NCI-H524 treated with DMSO at 0.1 percent for 48 hours (cell line): ENCODE results near the gene POLR2I.
"Not testable (repeated sequence)": the region's sequence is repeated elsewhere in the genome, so short reads cannot be mapped to it uniquely, and the experiment has no call there.

ENCODE experiments used
- DNase-seq: peaks from one replicate; lab custom pipeline; 2025; lab: John Stamatoyannopoulos, UW

The POLR2I gene

DNA sequence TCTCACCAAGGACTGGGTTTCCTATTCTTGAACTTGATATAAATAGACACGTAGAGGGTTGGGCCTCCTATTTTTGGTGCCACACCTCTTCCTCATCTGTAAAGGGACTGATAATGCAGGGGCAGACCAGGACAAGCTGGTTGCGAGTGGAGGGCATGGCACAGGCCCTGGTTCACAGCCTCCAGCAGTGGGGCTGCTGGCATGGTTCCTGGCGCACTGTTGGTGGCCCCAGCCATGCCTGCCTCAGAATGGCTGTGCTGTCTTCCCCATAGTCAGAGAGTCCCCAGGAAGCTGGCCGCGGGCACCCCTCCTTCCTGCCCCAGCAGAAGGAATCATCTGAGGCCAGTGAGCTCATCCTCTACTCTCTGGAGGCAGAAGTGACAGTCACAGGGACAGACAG, 14.2 kb downstream of the POLR2I start:
- DNase-seq: no peak

DNA sequence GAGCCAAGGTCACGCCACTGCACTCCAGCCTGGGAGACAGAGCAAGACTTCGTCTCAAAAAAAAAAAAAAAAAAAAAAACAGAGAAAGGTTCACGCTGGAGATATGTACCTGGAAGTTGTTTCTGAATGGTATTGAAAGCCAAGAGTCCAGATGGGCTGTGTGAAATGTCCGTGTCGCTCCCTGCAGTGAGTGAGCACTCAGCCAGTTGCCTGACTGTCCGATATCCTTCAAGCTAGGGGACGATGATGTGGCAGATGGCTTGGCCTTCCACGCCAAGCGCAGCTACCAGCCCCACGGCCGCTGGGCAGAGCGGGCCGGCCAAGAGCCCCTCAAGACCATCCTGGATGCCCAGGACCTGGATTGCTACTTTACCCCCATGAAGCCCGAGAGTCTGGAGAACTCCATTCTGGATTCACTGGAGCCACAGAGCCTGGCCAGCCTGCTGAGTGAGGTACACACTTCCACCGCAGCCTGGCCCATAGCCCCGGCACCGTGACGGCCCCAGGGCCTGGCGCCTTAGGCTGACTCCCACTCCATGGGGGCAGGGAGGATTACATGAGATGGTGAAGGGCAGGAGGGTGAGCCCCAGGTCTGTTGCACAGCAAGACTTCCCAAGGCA, 15.4 kb downstream of the POLR2I start:
- no peak for DNase-seq

DNA sequence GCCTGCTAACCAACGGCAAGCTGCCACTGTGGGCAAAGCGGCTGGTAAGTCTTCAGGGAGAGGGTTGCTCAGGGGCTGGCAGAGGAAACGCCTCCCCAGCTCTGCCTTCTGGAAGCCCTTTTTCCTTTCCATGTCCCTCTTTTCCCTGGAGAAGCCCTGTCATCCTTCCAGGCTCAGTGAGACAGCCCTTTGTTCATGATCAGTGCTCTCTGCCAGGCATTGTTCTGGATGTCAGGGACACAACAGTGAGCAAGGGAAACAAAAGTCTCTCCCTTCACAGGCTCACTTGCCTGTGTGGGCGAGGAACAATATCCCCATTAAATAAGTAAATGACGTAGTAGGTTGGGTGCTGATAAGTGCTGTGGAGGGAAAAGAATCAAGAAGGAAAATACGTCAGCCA, 17.6 kb downstream of the POLR2I start:
- DNase-seq: no peak

DNA sequence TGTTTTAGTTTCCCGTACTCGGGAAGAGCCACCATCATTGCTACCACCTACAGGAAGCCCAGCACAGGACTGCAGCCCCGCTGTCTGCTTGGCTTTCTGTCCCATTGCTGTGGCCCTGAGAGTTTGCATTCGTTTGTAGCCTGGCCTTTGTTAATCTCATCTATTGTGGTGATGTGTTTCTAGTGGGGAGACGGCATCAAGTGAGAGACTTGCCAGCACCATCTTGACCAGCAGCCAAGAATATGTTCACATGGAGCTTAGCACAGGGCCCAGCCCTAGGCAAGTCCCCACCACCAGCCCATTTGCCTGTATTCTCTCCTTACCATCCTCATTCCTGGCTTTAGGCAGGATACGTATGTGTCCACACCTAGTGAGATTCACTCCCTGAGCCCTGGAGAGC, 21.0 kb downstream of the POLR2I start:
- no peak for DNase-seq

DNA sequence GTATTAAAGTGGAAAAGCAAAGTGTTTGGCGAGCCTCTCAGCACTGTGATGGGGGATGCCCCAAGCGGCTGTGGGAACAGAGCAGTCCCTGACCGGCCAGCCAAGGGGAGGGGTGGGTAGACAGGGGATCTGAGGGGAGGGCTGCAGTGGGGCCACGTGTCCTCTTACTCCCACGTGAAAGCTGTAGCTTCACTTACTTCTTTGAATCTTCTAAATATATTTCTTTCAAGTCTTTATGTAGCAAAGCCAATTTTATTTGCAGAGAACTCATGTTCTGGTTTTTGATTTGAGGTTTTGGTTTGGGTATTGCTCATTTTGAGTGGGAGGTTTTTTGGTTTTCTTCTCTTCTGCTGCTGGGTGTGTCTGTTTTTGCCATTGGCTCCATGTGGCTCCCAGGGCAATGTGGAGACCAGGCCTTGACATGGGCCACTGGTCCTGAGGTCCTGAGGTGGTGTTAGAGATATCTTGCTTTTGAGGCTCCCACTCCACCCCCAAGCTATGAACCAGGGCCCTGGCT, 21.5 kb downstream of the POLR2I start:
- no peak for DNase-seq

DNA sequence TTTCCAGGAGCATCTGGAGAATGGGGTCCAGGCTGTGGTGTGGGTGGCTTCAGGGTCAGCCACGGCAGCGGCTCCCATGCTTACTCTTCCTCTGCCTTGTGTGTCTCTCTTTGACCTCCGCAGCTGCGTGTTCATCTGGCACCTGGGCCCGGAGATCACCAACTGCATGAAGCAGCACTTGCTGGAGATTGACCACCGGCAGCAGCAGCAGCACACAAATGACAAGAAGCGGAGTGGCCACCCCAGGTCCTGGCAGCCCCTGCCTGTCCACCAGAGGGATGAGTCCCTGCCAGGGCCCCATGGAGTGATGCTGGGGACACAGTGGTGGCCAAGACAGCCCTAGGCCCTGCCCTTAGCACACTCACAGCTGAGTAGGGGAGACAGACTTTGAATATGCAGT, 22.1 kb downstream of the POLR2I start:
- no peak for DNase-seq

DNA sequence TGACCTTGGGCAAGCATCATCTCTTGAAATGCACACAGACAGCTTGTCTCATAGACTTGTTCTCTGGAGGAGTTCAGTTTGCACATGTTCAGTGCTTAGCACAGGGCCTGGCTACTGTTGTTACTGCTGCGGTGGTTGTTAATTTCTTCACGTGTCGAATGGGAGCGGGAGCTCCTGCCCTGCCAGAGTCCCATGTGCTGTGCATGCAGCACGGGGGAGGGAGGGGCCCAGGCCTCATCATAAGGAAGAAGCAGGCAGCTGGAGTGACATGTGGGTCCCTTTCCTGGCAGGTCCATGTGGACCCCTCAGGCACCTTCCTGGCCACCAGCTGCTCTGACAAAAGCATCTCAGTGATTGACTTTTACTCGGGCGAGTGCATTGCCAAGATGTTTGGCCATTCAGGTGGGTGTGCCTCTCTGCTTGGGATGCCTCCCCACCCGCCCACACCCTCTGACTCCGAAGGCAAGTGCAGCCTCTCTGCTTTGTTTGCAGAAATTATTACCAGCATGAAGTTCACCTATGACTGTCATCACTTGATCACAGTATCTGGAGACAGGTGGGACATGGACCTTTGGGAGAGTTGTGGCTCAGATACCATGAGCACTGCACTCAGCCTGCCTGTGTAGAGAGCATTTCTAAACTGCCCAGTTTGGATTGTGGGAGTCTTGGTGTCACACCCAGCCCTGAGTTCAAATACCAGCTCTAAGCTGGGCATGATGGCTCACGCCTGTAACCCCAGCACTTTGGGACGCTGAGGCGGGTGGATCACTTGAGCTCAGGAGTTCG, 23.6 kb downstream of the POLR2I start:
- no peak for DNase-seq

DNA sequence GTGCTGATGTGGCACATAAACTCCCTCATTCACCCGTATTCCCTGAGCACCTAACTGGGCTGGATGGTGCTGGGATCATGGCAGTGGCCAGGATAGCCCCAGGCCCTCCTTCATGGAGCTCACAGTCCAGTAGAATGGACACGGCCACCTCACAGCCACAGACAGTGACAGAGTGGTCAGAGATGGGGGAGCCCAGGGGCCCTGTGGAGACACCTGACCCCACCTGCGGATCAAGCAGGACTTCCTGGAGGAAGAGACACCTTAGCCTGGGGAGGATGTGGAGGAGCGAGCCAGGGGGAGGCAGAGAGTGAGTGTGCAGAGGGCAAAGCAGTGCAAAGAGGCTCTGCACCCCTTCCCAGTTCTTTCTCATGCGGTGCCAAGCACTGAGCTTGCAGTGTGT, 24.8 kb downstream of the POLR2I start:
- no peak for DNase-seq

DNA sequence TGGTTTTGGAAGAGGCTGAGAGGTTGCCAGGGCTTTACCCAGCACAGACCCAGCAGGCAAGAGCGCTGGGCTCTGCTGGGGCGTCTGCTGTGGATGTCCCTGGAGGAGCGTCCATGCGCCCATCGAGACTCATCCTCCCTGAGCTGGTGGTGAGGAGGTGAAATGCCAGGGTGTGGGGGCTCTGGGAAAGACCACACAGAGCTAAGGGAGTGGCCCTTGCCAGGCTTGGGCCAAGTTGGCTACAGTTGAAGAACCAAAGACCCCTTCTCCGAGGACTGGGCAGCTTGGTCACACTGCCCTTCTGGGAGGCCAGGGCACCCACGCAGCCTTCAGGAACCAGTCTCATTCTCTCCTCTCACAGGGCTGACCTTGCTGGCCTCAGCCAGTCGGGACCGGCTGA, 28.3 kb downstream of the POLR2I start:
- no peak for DNase-seq

DNA sequence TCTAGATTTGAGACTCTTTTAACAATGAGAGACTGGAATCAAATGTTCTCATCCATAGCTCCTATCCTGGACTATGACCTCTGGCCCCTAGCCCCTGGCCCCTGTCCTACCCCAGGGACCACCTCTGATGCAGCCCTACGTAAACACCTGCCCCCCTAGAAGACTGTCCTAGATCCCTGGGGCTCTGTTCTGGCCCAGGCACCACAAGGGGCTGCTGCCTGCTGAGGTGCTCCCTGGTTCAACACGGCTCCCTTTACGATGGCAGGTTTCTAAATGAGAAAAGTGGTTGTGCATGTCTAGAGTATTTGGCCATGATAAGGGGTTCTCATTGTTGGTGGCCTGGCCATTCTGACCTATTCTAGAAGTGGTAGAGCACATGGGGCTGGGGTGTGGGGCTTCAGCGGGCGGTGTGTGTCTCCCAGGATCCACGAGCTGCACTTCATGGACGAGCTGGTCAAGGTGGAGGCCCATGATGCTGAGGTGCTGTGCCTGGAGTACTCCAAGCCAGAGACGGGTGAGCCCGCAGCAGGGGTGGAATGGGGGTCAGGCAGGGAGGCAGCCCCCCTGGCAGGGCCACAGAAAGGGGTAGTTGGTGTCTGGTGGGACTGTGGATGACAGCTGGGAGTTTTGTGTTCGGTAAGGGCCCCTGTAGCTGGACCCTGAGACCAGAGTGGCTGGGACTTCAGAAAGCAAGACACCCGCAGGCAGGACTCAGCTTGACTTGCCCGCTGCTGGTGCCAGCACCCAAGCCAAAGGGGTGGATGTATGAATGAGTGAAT, 30.3 kb downstream of the POLR2I start:
- no peak for DNase-seq

DNA sequence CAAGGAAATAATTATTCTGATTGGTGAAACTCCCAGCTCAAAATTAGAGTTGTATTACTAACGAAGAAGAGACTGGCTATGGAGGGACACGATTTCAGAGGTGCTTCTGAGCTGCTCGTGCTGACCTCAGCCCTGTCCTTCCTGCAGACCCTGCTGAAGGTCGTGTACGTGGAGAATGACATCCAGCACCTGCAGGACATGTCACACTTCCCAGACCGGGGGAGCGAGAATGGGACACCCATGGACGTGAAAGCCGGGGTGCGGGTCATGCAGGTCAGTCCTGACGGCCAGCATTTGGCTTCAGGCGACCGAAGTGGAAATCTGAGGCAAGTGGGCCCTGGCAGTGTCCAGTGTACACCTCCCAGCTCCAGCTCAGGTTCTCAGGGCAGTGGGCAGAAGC, 31.8 kb downstream of the POLR2I start:
- DNase-seq: no peak

DNA sequence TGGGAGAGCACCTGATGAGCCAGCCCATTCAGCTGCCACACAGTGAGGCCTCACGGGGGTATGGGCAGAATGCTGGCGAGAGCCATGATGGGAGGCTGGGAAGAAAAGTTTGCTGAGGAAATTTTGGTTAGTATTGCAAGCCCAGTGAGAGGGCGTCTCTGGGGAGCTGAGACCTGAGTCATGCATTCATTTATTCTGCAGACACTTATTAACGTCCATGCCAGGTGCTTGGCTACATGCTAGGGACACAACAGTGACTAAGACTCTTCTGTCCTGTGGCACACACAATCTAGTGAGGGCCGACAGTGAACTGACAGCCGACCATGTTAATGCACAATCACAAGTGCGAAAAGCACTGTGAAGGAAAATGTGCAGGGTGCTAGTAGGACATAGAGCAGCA, 32.8 kb downstream of the POLR2I start:
- DNase-seq: no peak

DNA sequence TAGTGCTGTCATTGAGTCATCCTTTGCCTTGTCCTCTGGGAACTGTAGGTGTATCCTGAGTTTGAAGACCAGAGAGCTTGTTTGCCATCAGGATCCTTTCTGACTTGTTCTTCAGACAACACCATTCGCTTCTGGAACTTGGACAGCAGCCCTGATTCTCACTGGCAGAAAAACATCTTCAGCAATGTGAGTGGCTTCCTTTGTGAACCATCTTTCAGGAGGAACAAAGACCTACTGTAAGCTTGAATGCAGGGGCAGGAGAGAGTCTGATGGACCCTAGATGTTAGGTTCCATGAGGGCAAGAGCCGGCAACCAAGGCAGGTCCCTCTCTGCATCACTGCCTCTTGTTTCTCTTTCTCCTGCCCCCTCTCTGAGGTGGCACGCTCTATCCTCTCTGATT, 33.3 kb downstream of the POLR2I start:
- no peak for DNase-seq

DNA sequence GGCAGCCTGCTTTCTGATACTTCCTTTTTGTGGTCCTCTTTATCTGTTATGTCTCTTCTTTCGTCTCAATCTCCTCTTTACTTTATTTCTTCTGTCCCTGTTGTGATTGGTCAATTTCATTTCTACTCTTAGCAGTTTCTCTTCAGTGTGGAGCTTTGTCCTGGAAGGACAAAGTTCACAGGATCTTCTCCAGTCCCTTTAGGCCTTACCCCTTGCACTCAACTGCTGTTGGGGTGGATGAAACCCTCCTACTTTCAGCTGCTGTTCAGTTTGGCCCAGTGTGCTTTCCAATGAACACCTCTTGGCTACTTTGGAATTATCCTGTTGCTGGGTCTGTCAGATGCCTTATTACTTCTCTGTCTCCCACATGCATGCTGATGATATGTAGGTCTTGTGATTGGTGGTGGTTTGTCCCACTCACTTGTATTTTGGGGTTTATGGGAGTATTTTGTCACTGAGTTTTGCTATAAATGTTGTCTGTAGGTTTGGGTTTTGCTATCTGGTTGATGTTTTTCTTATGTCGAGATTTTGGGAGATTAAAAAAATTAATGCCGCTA, 35.2 kb downstream of the POLR2I start:
- no peak for DNase-seq

DNA sequence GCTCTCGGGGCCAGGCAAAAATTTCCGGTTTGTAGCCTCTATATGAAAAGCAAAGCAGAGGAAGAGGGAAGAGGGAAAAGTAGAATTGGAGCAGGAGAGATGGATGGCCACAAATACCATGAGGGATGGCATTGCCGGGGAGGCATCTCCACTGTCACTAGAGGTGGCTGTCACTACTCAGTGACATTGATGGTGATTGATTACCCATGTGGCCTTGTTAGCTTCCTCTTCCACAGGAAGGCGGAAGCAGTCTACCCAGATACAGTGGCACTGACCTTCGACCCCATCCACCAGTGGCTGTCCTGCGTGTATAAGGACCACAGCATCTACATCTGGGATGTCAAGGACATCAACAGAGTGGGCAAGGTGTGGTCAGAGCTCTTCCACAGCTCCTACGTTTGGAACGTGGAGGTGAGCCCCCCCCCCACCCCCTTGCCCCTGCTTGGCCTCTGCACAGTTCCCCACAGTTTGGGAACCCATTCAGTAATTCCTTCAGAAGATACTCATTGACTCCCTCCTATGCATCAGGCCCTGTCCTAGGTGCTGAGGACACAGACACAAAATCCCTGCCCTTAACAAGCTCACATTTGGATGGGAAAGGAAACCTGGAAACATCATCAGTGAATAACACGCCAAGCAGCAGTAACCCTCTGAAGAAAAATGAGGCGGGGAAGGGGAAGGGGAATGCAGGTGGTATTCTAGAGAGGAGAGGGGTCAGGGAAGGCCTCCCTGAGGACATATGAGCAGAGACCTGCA, 41.4 kb downstream of the POLR2I start:
- DNase-seq: no peak

DNA sequence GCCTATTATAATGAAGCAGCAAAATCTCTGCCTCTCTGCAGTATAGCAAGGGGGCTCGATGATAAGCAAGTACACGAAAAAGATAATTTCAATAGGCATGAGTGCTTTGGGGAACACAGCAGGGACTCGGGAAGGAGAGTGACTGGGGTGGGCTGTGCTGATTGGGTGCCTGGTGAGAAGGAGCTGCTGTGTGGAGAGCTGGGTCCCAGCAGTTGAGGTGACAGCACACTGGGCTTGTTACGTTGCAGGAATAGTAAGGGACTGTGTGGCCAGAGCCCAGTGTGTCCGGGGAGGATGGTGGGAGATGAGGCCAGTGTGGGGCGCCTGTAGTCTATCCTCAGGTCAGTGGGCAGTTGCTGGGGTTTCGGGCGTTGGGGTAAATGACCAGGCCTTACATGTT, 42.6 kb downstream of the POLR2I start:
- DNase-seq: no peak

DNA sequence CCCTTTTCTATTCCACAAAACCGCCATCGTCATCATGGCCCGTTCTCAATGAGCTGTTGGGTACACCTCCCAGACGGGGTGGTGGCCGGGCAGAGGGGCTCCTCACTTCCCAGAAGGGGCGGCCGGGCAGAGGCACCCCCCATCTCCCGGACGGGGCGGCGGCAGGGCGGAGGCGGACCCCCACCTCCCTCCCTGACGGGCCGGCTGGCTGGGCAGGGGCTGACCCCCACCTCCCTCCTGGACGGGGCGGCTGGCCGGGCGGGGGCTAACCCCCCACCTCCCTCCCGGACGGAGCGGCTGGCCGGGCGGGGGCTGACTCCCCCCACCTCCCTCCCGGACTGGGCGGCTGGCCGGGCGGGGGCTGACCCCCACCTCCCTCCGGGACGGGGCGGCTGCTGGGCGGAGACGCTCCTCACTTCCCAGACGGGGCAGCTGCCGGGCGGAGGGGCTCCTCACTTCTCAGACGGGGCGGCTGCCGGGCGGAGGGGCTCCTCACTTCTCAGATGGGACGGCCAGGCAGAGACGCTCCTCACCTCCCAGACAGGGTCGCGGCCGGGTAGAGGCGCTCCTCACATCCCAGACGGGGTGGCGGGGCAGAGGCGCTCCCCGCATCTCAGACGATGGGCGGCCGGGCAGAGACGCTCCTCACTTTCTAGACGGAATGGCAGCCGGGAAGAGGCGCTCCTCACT, 45.7 kb downstream of the POLR2I start:
- DNase-seq: not testable (repeated sequence)

DNA sequence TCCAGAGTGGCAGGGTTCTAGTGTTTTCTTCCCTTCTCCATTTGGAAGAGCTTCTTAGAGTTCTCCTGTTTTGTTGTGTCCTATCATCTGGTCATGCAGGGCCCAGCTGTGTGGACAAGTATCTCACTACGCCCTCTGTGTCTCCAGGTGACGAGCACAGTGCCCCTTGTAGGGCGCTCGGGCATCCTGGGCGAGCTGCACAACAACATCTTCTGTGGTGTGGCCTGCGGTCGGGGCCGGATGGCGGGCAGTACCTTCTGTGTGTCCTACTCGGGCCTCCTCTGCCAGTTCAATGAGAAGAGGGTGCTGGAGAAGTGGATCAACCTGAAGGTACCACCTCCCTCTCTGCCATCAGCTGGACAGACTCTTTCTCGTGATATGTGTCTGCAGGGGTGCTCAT, 47.0 kb downstream of the POLR2I start:
- DNase-seq: no peak

DNA sequence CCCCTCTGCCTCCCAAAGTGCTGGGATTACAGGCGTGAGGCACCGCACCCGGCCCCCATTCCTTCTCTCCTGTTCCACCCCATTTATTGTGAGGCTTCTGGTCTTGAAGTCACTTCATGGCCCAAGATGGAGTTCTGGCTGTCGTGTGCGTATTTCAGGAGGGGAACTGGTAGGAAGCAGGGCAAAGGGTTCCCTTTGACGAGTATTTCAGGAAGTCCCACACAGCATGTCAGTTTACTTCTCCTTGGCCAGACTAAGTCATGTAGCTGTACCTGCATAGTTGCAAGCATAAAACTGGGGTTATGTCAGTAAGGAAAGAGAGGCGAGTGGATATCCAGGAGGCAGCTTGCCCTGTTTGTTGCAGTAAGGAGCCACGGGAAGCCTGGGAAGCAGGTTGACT, 49.8 kb downstream of the POLR2I start:
- DNase-seq: no peak
